HL-60 (cell line): Measurements from ENCODE around the gene RAB42.
A peak's percentile ranks its signal among the peaks of the same experiment; 100 is the strongest.

Source experiments
- DNase-seq, 2 experiments: peaks; one replicate each; pipeline ENCODE4 v3.0.0-alpha.2; 2010 to 2020; ENCODE audit warnings: low read depth in 1 of 2, low spot score in 1 of 2
- H3K27ac ChIP-seq: fragments of 250-450 bp; sonication (Bioruptor Pico); replicated peaks from 2 replicates; pipeline ENCODE4 v1.5.1; 2020; ENCODE audit warnings: mild to moderate bottlenecking, moderate library complexity
- H3K27me3 ChIP-seq: fragments of 250-450 bp; sonication (Bioruptor Pico); 2 replicates; pipeline ENCODE4 v1.5.1; 2021; ENCODE audit warnings: mild to moderate bottlenecking, moderate library complexity; ENCODE audit not compliant: insufficient read depth, poor library complexity, severe bottlenecking
- H3K4me3 ChIP-seq: replicated peaks from 2 replicates; pipeline ENCODE4 v1.5.1; 2011; ENCODE audit warnings: mild to moderate bottlenecking, control low read depth, low read length; ENCODE audit not compliant: insufficient read depth
- GABPA ChIP-seq: IDR thresholded peaks from 2 replicates; pipeline ENCODE4 v1.6.1; 2012; ENCODE audit warnings: low read depth
- POLR2AphosphoS5 ChIP-seq: IDR thresholded peaks from 2 replicates; pipeline ENCODE4 v1.6.1; 2012; ENCODE audit warnings: low read depth
- SPI1 ChIP-seq: IDR thresholded peaks from 2 replicates; pipeline ENCODE4 v1.6.1; 2012; ENCODE audit warnings: low read depth, mild to moderate bottlenecking, borderline replicate concordance
- long read RNA-seq: library from polyadenylated mRNA; unstranded; transcript quantifications from one replicate; pipeline ENCODE4 v2.0.0, GENCODE V29; 2020
- TF ChIP-seq, protein P1 (sequence below): IDR thresholded peaks from one replicate; pipeline ENCODE4 v1.5.1; 2011; ENCODE audit warnings: low read length, control low read depth, inconsistent platforms; ENCODE audit not compliant: insufficient read depth
- TF ChIP-seq, protein P2 (sequence below): IDR thresholded peaks from 2 replicates; pipeline ENCODE4 v1.6.1; 2012; ENCODE audit warnings: low read depth; ENCODE audit not compliant: insufficient replicate concordance

Gene RAB42, protein sequence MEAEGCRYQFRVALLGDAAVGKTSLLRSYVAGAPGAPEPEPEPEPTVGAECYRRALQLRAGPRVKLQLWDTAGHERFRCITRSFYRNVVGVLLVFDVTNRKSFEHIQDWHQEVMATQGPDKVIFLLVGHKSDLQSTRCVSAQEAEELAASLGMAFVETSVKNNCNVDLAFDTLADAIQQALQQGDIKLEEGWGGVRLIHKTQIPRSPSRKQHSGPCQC
- long read RNA-seq, partial matches to known transcripts: 0 of 4 reads
- long read RNA-seq, other reads (novel, unspliced or antisense): 0 of 4 reads

DNA sequence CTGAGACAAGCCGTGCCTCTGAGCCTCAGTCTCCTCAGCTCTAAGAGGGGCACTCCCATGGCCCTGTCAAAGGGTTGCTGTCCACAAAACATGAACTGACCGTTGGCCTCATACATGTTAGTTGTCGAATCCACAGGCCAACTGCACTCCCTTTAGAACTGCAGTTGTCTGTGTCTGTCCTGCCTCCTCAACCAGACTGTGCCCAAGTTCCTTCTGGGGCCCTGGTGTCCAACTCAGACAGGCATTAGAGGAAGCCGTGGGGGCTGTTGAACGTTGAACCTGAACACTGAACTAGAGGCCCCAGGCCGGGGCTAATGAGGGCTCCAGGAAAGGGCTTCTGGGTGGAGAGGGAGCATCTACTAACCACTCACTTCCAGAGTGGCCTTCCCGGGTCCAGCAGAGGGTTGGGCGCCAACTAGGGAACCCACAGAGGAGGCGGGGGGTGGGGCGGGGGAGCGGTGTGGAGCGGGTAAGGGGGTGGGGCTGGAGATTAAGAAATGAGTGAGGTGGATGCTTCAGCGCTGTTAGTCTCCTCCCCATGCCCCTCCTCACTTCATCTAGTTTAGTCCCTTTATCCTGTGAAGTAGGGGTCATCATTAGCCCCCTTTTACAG, at the start of gene RAB42:
Gene RAB42 (plus strand): TSS at position 558 of the 613 bp plus-strand sequence. CDS start 247 bp downstream, outside the sequence.
- DNase-seq: peak; percentile 63 to 64
- peak within 1 kb of the TSS; percentile 42 for H3K4me3 ChIP-seq
- no peaks in the 10 kb centered on the region for H3K27me3 ChIP-seq
- peak within 1 kb of the TSS; percentile 49 for H3K27ac ChIP-seq
- TF ChIP-seq, protein P1, sequence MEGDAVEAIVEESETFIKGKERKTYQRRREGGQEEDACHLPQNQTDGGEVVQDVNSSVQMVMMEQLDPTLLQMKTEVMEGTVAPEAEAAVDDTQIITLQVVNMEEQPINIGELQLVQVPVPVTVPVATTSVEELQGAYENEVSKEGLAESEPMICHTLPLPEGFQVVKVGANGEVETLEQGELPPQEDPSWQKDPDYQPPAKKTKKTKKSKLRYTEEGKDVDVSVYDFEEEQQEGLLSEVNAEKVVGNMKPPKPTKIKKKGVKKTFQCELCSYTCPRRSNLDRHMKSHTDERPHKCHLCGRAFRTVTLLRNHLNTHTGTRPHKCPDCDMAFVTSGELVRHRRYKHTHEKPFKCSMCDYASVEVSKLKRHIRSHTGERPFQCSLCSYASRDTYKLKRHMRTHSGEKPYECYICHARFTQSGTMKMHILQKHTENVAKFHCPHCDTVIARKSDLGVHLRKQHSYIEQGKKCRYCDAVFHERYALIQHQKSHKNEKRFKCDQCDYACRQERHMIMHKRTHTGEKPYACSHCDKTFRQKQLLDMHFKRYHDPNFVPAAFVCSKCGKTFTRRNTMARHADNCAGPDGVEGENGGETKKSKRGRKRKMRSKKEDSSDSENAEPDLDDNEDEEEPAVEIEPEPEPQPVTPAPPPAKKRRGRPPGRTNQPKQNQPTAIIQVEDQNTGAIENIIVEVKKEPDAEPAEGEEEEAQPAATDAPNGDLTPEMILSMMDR: no peak
- TF ChIP-seq POLR2AphosphoS5 (no peak), SPI1 (peak; percentile 9; the same call in 1 of the 2 replicates)

DNA sequence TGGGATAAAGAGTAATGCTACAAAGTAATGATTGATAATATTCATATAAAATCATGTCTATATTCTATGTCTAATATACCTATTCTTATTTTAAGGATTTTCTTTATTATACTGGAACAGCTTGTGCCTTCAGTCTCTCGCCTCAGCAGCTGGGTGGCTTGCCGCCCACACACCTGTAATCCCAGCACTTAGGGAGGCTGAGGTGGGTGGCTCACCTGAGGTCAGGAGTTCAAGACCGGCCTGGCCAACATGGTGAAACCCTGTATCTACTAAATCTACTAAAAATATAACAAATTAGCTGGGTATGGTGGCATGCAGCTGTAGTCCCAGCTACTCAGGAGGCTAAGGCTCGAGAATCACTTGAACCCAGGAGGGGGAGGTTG, 46.8 kb upstream of the RAB42 start:
- no peak overlapping the region for H3K27ac ChIP-seq
- H3K4me3 ChIP-seq: no peak overlapping the region
- no peaks in the 10 kb centered on the region for H3K27me3 ChIP-seq
- DNase-seq: no peak
- TF ChIP-seq SPI1: no peak

DNA sequence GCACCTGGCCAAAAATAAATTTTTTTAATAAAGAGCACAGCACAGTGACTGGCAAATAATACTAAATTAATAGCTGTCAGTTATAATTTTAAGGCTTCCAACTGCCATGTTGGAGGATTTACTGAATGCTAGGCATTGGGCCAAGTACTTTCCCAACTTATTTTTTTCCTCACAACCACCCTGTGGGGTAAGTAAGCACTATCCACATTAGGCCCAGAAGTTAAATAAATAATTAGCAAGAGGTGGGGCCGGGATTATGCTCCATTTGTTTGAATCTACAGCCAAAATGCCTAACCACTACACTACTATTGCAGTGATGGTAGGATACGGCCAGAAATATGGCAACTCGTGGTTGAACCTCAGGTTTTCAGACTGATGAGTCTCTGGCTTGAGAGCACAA, 43.7 kb upstream of the RAB42 start:
- TF ChIP-seq, protein P2, sequence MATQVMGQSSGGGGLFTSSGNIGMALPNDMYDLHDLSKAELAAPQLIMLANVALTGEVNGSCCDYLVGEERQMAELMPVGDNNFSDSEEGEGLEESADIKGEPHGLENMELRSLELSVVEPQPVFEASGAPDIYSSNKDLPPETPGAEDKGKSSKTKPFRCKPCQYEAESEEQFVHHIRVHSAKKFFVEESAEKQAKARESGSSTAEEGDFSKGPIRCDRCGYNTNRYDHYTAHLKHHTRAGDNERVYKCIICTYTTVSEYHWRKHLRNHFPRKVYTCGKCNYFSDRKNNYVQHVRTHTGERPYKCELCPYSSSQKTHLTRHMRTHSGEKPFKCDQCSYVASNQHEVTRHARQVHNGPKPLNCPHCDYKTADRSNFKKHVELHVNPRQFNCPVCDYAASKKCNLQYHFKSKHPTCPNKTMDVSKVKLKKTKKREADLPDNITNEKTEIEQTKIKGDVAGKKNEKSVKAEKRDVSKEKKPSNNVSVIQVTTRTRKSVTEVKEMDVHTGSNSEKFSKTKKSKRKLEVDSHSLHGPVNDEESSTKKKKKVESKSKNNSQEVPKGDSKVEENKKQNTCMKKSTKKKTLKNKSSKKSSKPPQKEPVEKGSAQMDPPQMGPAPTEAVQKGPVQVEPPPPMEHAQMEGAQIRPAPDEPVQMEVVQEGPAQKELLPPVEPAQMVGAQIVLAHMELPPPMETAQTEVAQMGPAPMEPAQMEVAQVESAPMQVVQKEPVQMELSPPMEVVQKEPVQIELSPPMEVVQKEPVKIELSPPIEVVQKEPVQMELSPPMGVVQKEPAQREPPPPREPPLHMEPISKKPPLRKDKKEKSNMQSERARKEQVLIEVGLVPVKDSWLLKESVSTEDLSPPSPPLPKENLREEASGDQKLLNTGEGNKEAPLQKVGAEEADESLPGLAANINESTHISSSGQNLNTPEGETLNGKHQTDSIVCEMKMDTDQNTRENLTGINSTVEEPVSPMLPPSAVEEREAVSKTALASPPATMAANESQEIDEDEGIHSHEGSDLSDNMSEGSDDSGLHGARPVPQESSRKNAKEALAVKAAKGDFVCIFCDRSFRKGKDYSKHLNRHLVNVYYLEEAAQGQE: no peak
- TF ChIP-seq SPI1: no peak
- TF ChIP-seq, protein P1: no peak
- no peak for TF ChIP-seq GABPA
- TF ChIP-seq POLR2AphosphoS5: no peak
- H3K4me3 ChIP-seq: no peak overlapping the region
- H3K27ac ChIP-seq: no peak overlapping the region
- no peak for DNase-seq
- no peaks in the 10 kb centered on the region for H3K27me3 ChIP-seq

DNA sequence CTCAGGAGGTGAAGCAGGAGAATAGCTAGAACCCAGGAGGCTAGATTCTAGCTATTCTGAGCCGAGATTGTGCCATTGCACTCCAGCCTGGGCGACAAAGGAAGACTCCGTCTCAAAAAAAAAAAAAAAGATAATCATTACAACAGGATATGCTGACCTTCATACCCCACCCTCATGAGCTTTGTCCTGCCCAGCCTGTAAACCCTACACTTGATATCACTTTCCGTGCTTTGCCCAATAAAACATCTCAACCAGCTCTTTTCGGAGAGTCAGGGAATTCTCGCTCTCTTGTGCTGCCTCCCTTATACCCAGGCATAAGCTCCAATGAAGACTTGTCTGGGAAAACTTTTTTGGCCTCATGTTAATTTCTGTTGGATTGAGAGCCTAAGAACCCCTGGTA, 40.7 kb upstream of the RAB42 start:
- no peak for TF ChIP-seq SPI1
- TF ChIP-seq GABPA: no peak
- TF ChIP-seq, protein P2: no peak
- TF ChIP-seq, protein P1: no peak
- no peak for TF ChIP-seq POLR2AphosphoS5
- Histone ChIP-seq H3K4me3 (no peak overlapping the region), H3K27me3 (no peaks in the 10 kb centered on the region), H3K27ac (no peak overlapping the region)
- no peak for DNase-seq
